NB4 (cell line): ENCODE results near the gene KCNAB1.
"Not testable (repeated sequence)": the region's sequence is repeated elsewhere in the genome, so short reads cannot be mapped to it uniquely, and the experiment has no call there.

Experiments used
- DNase-seq: peaks from one replicate; pipeline ENCODE4 v3.0.0; 2010; ENCODE audit warnings: low read depth
- H3K4me3 ChIP-seq: one replicate; pipeline ENCODE4 v1.5.1; 2011; ENCODE audit warnings: mild to moderate bottlenecking, low read depth, low read length, moderate library complexity
- MAX ChIP-seq: IDR thresholded peaks from 2 replicates; pipeline ENCODE4 v1.6.1; 2011; ENCODE audit warnings: low read depth, low read length
- MYC ChIP-seq: IDR thresholded peaks from 2 replicates; pipeline ENCODE4 v1.6.1; 2011; ENCODE audit warnings: low read depth, low read length
- POLR2A ChIP-seq: IDR thresholded peaks from 2 replicates; pipeline ENCODE4 v1.6.1; 2011; ENCODE audit warnings: mild to moderate bottlenecking; ENCODE audit not compliant: insufficient read length; ENCODE audit errors: extremely low read depth
- TF ChIP-seq, protein P1 (sequence below): IDR thresholded peaks from one replicate; pipeline ENCODE4 v1.5.1; 2012; ENCODE audit warnings: low read depth, low read length

KCNAB1 gene

DNA sequence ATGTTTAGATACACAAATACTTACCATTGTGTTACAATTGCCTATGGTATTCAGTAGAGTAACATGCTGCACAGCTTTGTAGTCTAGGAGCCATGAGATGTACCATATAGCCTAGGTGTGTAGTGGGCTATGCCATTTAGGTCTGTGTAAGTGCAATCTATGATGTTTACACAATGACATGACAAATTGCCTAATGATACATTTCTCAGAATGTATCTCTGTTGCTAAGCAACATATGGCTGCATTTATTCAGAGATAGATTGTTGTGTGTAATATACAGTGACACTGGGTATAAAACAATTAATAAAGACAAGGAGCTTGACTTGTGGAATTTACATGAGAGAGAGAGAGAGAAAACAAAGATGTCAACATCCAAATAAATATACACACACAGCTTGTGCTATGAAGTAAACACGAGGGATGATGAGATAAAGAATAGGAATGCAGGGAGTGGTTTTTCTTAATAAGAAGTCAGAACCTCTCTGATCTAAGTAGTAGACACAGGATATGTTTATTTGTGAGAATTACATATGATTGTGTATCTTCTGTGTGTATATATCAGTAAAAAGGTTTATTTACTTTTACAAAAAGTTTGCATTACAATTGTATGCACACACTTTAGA is 110.0 kb downstream of the KCNAB1 start:
- H3K4me3 ChIP-seq = no peak overlapping the region
- TF ChIP-seq, protein P1, sequence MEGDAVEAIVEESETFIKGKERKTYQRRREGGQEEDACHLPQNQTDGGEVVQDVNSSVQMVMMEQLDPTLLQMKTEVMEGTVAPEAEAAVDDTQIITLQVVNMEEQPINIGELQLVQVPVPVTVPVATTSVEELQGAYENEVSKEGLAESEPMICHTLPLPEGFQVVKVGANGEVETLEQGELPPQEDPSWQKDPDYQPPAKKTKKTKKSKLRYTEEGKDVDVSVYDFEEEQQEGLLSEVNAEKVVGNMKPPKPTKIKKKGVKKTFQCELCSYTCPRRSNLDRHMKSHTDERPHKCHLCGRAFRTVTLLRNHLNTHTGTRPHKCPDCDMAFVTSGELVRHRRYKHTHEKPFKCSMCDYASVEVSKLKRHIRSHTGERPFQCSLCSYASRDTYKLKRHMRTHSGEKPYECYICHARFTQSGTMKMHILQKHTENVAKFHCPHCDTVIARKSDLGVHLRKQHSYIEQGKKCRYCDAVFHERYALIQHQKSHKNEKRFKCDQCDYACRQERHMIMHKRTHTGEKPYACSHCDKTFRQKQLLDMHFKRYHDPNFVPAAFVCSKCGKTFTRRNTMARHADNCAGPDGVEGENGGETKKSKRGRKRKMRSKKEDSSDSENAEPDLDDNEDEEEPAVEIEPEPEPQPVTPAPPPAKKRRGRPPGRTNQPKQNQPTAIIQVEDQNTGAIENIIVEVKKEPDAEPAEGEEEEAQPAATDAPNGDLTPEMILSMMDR = no peak
- TF ChIP-seq MAX (no peak), MYC (no peak), POLR2A (no peak)
- DNase-seq = no peak

DNA sequence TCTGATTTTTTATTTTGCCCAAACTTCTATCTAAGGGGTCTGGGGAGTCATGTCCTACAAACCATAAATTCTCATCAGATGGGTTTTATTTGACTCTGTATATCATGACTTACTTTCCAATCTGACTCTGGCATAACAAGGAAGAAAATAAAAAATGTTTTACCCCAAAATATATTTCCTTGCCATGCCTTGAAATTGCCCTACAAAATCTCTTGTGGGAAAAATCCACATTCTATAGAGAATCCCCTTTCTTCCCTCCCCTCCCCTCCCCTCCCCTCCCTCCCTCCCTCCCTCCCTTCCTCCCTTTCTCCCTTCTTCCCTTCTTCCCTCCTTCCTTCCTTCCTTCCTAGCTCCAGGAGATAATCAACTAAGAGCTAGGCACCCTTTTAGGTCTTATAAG is 110.8 kb downstream of the KCNAB1 start:
- DNase-seq, H3K4me3 ChIP-seq: not testable (repeated sequence)

GRCh38 chr3:156233876-156234275 is 113.5 kb downstream of the KCNAB1 start:
- TF ChIP-seq POLR2A (no peak), MYC (no peak), MAX (no peak)
- TF ChIP-seq, protein P1 = no peak
- no peak for DNase-seq
- H3K4me3 ChIP-seq = no peak overlapping the region

DNA sequence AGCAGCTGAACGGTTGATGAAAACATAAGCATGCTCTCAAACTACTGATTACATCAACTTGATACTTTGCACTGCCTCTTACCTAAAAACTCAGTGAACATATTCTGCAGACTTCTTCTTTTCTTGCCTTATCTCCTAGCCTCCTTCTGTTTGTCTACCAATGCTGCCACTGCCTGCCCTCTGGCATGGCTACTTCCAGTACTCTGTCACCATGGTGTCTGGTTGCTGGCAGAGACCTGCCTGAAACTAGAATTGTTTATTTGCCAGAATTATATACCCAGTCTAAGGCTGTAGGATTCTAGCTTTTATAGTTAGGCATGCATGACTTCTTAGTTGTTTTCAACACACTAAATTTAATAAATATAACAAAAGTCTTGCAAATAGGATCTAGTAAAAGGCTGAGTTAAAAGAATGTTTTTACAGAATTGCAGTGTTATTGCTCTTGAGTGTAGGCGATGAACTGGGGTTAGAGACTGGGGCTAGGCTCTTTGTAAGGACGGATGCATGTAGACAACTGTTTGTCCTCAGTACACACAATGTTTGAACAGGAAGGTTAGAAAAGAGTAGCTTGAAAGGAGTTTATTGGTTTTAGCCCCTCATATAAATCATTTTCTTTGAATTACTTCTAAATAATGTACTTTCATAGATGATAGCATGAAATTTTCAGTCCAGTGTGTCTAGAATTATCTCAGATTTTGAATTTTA is 116.3 kb downstream of the KCNAB1 start:
- DNase-seq = no peak
- no peak overlapping the region for H3K4me3 ChIP-seq
- TF ChIP-seq, protein P1 = no peak
- TF ChIP-seq MYC = no peak
- no peak for TF ChIP-seq MAX
- no peak for TF ChIP-seq POLR2A

- H3K4me3 ChIP-seq = no peak overlapping the region
- TF ChIP-seq MAX (no peak), MYC (no peak), POLR2A (no peak)
- TF ChIP-seq, protein P1 = no peak
- DNase-seq = no peak
Measured at GRCh38 chr3:156240642-156241041, 120.3 kb downstream of the KCNAB1 start.

- DNase-seq = no peak
- H3K4me3 ChIP-seq = no peak overlapping the region
- no peak for TF ChIP-seq MAX
- TF ChIP-seq, protein P1 = no peak
- no peak for TF ChIP-seq POLR2A
- no peak for TF ChIP-seq MYC
Measured at GRCh38 chr3:156246961-156247725, 126.8 kb downstream of the KCNAB1 start.
